ENCODE results near the gene USP47. TPM values are rescaled to one million over a fixed set of nuclear protein-coding genes. Genes with fewer than 3 reads are reported as not detected.

USP47 gene
- total and polyA plus RNA-seq, 2 experiments from 2014 or later: 16.3 to 36.7 TPM

DNA sequence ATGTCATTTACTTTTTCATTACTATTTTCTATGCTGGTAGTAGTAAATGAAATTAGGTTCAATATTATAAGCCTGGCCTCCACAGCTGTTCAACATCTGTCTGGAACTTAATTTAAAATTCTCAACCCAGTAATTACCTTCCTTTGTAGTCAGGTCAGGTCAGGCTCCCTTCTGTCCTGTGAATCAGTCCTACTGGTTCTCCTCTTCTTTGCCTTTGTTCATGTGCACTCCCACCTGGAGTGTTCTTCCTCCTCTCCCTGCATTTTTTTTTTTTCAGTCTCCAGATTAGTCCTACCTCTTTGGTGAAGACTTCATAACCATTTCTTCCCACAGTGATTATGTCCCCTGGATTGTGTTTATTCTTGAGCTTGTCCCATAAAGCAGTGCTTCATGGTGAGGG, 98.8 kb downstream of the USP47 start:
- Histone ChIP-seq H3K36me3 (ENCODE audit: insufficient read depth) (no peaks in the 10 kb centered on the region), H3K79me2 (replicated peaks; ENCODE audit: insufficient read depth) (no peaks in the 10 kb centered on the region), H3K9me2 (ENCODE audit: insufficient read depth) (no peaks in the 10 kb centered on the region), H3K27me3 (ENCODE audit: insufficient read depth) (no peaks in the 10 kb centered on the region), H3K27ac (ENCODE audit: low read depth) (no peak overlapping the region), H3K4me2 (no peak overlapping the region), H2AFZ (no peak overlapping the region), H3F3A (replicated peaks; ENCODE audit: low read depth) (no peaks in the 10 kb centered on the region), H4K20me1 (replicated peaks; ENCODE audit: insufficient read depth) (no peaks in the 10 kb centered on the region), H3K4me3 (no peak overlapping the region), H3K4me1 (ENCODE audit: insufficient read depth) (no peaks in the 10 kb centered on the region)
- Mint-ChIP-seq H3K36me3 (ENCODE audit: low read depth) (peaks cover 10% of the 10 kb centered on the region; the same call in 2 of the 3 replicates), H3K27ac (peak overlapping the region; percentile 58; the same call in 1 of the 2 replicates), H3K4me1 (peaks cover 7% of the 10 kb centered on the region), H3K27me3 (ENCODE audit: insufficient read depth, low read depth, poor library complexity) (peaks cover 2% of the 10 kb centered on the region), H3K9me3 (no peaks in the 10 kb centered on the region), H3K4me3 (no peak overlapping the region)
- DNase-seq (ENCODE audit: low spot score) (peak; percentile 3), ATAC-seq (peak; percentile 81)
- no peak for TF ChIP-seq STAT1 (IDR thresholded peaks at IDR 0.05; ENCODE audit: unreplicated experiment)
- TF ChIP-seq EZH2phosphoT487 (IDR thresholded peaks at IDR 0.05; ENCODE audit: unreplicated experiment): no peak
- TF ChIP-seq NANOG (IDR thresholded peaks at IDR 0.05; ENCODE audit: borderline replicate concordance): no peak
- TF ChIP-seq, protein P1, sequence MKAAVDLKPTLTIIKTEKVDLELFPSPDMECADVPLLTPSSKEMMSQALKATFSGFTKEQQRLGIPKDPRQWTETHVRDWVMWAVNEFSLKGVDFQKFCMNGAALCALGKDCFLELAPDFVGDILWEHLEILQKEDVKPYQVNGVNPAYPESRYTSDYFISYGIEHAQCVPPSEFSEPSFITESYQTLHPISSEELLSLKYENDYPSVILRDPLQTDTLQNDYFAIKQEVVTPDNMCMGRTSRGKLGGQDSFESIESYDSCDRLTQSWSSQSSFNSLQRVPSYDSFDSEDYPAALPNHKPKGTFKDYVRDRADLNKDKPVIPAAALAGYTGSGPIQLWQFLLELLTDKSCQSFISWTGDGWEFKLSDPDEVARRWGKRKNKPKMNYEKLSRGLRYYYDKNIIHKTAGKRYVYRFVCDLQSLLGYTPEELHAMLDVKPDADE (IDR thresholded peaks at IDR 0.05): no peak
- TF ChIP-seq, protein P2, sequence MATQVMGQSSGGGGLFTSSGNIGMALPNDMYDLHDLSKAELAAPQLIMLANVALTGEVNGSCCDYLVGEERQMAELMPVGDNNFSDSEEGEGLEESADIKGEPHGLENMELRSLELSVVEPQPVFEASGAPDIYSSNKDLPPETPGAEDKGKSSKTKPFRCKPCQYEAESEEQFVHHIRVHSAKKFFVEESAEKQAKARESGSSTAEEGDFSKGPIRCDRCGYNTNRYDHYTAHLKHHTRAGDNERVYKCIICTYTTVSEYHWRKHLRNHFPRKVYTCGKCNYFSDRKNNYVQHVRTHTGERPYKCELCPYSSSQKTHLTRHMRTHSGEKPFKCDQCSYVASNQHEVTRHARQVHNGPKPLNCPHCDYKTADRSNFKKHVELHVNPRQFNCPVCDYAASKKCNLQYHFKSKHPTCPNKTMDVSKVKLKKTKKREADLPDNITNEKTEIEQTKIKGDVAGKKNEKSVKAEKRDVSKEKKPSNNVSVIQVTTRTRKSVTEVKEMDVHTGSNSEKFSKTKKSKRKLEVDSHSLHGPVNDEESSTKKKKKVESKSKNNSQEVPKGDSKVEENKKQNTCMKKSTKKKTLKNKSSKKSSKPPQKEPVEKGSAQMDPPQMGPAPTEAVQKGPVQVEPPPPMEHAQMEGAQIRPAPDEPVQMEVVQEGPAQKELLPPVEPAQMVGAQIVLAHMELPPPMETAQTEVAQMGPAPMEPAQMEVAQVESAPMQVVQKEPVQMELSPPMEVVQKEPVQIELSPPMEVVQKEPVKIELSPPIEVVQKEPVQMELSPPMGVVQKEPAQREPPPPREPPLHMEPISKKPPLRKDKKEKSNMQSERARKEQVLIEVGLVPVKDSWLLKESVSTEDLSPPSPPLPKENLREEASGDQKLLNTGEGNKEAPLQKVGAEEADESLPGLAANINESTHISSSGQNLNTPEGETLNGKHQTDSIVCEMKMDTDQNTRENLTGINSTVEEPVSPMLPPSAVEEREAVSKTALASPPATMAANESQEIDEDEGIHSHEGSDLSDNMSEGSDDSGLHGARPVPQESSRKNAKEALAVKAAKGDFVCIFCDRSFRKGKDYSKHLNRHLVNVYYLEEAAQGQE (IDR thresholded peaks at IDR 0.05; ENCODE audit: unreplicated experiment): no peak
- TF ChIP-seq, protein P3, sequence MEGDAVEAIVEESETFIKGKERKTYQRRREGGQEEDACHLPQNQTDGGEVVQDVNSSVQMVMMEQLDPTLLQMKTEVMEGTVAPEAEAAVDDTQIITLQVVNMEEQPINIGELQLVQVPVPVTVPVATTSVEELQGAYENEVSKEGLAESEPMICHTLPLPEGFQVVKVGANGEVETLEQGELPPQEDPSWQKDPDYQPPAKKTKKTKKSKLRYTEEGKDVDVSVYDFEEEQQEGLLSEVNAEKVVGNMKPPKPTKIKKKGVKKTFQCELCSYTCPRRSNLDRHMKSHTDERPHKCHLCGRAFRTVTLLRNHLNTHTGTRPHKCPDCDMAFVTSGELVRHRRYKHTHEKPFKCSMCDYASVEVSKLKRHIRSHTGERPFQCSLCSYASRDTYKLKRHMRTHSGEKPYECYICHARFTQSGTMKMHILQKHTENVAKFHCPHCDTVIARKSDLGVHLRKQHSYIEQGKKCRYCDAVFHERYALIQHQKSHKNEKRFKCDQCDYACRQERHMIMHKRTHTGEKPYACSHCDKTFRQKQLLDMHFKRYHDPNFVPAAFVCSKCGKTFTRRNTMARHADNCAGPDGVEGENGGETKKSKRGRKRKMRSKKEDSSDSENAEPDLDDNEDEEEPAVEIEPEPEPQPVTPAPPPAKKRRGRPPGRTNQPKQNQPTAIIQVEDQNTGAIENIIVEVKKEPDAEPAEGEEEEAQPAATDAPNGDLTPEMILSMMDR (conservative IDR thresholded peaks at IDR 0.05; ENCODE audit: low read depth in 2 of 2): no peak
- TF ChIP-seq, protein P4, sequence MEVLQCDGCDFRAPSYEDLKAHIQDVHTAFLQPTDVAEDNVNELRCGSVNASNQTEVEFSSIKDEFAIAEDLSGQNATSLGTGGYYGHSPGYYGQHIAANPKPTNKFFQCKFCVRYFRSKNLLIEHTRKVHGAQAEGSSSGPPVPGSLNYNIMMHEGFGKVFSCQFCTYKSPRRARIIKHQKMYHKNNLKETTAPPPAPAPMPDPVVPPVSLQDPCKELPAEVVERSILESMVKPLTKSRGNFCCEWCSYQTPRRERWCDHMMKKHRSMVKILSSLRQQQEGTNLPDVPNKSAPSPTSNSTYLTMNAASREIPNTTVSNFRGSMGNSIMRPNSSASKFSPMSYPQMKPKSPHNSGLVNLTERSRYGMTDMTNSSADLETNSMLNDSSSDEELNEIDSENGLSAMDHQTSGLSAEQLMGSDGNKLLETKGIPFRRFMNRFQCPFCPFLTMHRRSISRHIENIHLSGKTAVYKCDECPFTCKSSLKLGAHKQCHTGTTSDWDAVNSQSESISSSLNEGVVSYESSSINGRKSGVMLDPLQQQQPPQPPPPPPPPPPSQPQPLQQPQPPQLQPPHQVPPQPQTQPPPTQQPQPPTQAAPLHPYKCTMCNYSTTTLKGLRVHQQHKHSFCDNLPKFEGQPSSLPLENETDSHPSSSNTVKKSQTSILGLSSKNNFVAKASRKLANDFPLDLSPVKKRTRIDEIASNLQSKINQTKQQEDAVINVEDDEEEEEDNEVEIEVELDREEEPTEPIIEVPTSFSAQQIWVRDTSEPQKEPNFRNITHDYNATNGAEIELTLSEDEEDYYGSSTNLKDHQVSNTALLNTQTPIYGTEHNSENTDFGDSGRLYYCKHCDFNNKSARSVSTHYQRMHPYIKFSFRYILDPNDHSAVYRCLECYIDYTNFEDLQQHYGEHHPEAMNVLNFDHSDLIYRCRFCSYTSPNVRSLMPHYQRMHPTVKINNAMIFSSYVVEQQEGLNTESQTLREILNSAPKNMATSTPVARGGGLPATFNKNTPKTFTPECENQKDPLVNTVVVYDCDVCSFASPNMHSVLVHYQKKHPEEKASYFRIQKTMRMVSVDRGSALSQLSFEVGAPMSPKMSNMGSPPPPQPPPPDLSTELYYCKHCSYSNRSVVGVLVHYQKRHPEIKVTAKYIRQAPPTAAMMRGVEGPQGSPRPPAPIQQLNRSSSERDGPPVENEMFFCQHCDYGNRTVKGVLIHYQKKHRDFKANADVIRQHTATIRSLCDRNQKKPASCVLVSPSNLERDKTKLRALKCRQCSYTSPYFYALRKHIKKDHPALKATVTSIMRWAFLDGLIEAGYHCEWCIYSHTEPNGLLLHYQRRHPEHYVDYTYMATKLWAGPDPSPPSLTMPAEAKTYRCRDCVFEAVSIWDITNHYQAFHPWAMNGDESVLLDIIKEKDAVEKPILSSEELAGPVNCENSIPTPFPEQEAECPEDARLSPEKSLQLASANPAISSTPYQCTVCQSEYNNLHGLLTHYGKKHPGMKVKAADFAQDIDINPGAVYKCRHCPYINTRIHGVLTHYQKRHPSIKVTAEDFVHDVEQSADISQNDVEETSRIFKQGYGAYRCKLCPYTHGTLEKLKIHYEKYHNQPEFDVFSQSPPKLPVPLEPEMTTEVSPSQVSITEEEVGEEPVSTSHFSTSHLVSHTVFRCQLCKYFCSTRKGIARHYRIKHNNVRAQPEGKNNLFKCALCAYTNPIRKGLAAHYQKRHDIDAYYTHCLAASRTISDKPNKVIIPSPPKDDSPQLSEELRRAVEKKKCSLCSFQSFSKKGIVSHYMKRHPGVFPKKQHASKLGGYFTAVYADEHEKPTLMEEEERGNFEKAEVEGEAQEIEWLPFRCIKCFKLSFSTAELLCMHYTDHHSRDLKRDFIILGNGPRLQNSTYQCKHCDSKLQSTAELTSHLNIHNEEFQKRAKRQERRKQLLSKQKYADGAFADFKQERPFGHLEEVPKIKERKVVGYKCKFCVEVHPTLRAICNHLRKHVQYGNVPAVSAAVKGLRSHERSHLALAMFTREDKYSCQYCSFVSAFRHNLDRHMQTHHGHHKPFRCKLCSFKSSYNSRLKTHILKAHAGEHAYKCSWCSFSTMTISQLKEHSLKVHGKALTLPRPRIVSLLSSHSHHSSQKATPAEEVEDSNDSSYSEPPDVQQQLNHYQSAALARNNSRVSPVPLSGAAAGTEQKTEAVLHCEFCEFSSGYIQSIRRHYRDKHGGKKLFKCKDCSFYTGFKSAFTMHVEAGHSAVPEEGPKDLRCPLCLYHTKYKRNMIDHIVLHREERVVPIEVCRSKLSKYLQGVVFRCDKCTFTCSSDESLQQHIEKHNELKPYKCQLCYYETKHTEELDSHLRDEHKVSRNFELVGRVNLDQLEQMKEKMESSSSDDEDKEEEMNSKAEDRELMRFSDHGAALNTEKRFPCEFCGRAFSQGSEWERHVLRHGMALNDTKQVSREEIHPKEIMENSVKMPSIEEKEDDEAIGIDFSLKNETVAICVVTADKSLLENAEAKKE (CRISPR knock-in tag; IDR thresholded peaks at IDR 0.05): no peak
- TF ChIP-seq JUNB (IDR thresholded peaks at IDR 0.05; ENCODE audit: unreplicated experiment): no peak
- TF ChIP-seq POLR2AphosphoS5 (IDR thresholded peaks at IDR 0.05; ENCODE audit: low read depth): no peak
- TF ChIP-seq ZNF331 (CRISPR knock-in tag; IDR thresholded peaks at IDR 0.05; ENCODE audit: low read depth): no peak
- TF ChIP-seq ZNF114 (CRISPR knock-in tag; IDR thresholded peaks at IDR 0.05): no peak
- TF ChIP-seq CREB1 (CRISPR knock-in tag; IDR thresholded peaks at IDR 0.05; ENCODE audit: low read depth): no peak
- TF ChIP-seq EZH2 (IDR thresholded peaks at IDR 0.05; ENCODE audit: low read depth, unreplicated experiment): no peak
